NCI-H510A (cell line): Measurements from ENCODE around the gene SKI.
A peak's percentile ranks its signal among the peaks of the same experiment; 100 is the strongest.

ENCODE experiments used
- DNase-seq: peaks from one replicate; lab custom pipeline; 2025; lab: John Stamatoyannopoulos, UW

SKI gene

GRCh38 chr1:2228157-2228594 is at the start of gene SKI:
TSS of gene SKI (plus strand) at chr1:2228319. CDS start at chr1:2228767, 448 bp downstream.
- DNase-seq, result no peak

- DNase-seq, result no peak
These were observed 49.2 kb upstream of the SKI start for GRCh38 chr1:2178875-2179274.

- DNase-seq, result no peak
These were observed 48.7 kb upstream of the SKI start for GRCh38 chr1:2179283-2180013.

GRCh38 chr1:2180297-2181245 is 47.5 kb upstream of the SKI start:
- DNase-seq, result no peak

GRCh38 chr1:2181271-2181670 is 46.8 kb upstream of the SKI start:
- DNase-seq, result no peak

GRCh38 chr1:2181752-2182151 is 46.4 kb upstream of the SKI start:
- no peak for DNase-seq

- DNase-seq, result no peak
These were observed 45.7 kb upstream of the SKI start for GRCh38 chr1:2182376-2182775.

- DNase-seq, result no peak
These were observed 44.2 kb upstream of the SKI start for GRCh38 chr1:2183937-2184334.

GRCh38 chr1:2184531-2184930 is 43.6 kb upstream of the SKI start:
- DNase-seq, result no peak

GRCh38 chr1:2184934-2185333 is 43.2 kb upstream of the SKI start:
- no peak for DNase-seq

GRCh38 chr1:2185880-2186855 is 42.0 kb upstream of the SKI start:
- no peak for DNase-seq

- DNase-seq, result no peak
These were observed 41.2 kb upstream of the SKI start for GRCh38 chr1:2186901-2187300.

GRCh38 chr1:2187619-2188018 is 40.5 kb upstream of the SKI start:
- no peak for DNase-seq

GRCh38 chr1:2188336-2188735 is 39.8 kb upstream of the SKI start:
- DNase-seq, result no peak

GRCh38 chr1:2189459-2190425 is 38.4 kb upstream of the SKI start:
- DNase-seq, result peak; percentile 96

- DNase-seq, result no peak
These were observed 37.6 kb upstream of the SKI start for GRCh38 chr1:2190491-2190976.

GRCh38 chr1:2192031-2192995 is 35.8 kb upstream of the SKI start:
- no peak for DNase-seq

- peak; percentile 60 for DNase-seq
These were observed 34.4 kb upstream of the SKI start for GRCh38 chr1:2193514-2194281.
